ENCODE data around the gene ENTPD8. TPM values are rescaled to one million over a fixed set of nuclear protein-coding genes. Genes with fewer than 3 reads are reported as not detected.

The ENTPD8 gene
- total RNA-seq, 4 donors from 2014 or later: 0.57 TPM; not detected in 3

GRCh38 chr9:137445275-137445807 lies 4.2 kb upstream of the ENTPD8 start:
- H3K4me3 ChIP-seq: no peak overlapping the region
- peaks cover 47% of the 10 kb centered on the region for H3K27me3 ChIP-seq
- H3K9me3 ChIP-seq: no peaks in the 10 kb centered on the region
- no peak overlapping the region for H3K27ac ChIP-seq
- peak; percentile 69 for ATAC-seq
- H3K36me3 ChIP-seq: peaks cover 0 to 20% of the 10 kb centered on the region in 2 donors
- peak in 3 of 4 experiments; percentile 65 to 85 (median 82) for TF ChIP-seq CTCF (IDR thresholded peaks at IDR 0.05)
- no peak for TF ChIP-seq POLR2A (IDR thresholded peaks at IDR 0.05)
- peaks cover 0 to 22% (median 7%) of the 10 kb centered on the region in 3 donors for H3K4me1 ChIP-seq
- WGBS, 2 donors (ENCODE audit: low coverage in 1 of 2): 5 to 14% methylated on average over 4 to 7 of the region's 14 CpGs

- no peak overlapping the region for H3K27ac ChIP-seq
- TF ChIP-seq CTCF (IDR thresholded peaks at IDR 0.05) (no peak), EP300 (IDR thresholded peaks at IDR 0.05) (no peak), POLR2A (IDR thresholded peaks at IDR 0.05) (no peak), POLR2AphosphoS5 (IDR thresholded peaks at IDR 0.05) (no peak)
- H3K9me3 ChIP-seq: no peaks in the 10 kb centered on the region
- peaks cover 52% of the 10 kb centered on the region for H3K27me3 ChIP-seq
- H3K36me3 ChIP-seq: peaks cover 0 to 11% of the 10 kb centered on the region in 2 donors
- no peak overlapping the region for H3K4me3 ChIP-seq
- no peak for ATAC-seq
- peaks cover 0 to 22% (median 7%) of the 10 kb centered on the region in 3 donors for H3K4me1 ChIP-seq
- WGBS, 2 donors (ENCODE audit: low coverage in 1 of 2): 89 to 94% methylated on average over 6 to 9 of the region's 14 CpGs
Observed at GRCh38 chr9:137444106-137444790, 3.1 kb upstream of the ENTPD8 start.

GRCh38 chr9:137441935-137442321 lies 771 bp upstream of the ENTPD8 start:
- Histone ChIP-seq H3K4me1 (peaks cover 0 to 22% (median 7%) of the 10 kb centered on the region in 3 donors), H3K36me3 (no peaks in the 10 kb centered on the region), H3K27me3 (peaks cover 75% of the 10 kb centered on the region), H3K9me3 (no peaks in the 10 kb centered on the region), H3K4me3 (peak overlapping the region in 1 of 2 donors; percentile 46), H3K27ac (no peak overlapping the region)
- no peak for ATAC-seq
- TF ChIP-seq CTCF (IDR thresholded peaks at IDR 0.05) (no peak), POLR2AphosphoS5 (IDR thresholded peaks at IDR 0.05) (no peak), POLR2A (IDR thresholded peaks at IDR 0.05) (no peak), EP300 (IDR thresholded peaks at IDR 0.05) (no peak)
- 22 to 41% methylated on average over 3 to 6 of the region's 7 CpGs for WGBS, 2 donors (ENCODE audit: low coverage in 1 of 2)

GRCh38 chr9:137439158-137439714 lies 1.9 kb downstream of the ENTPD8 start:
- TF ChIP-seq POLR2AphosphoS5 (IDR thresholded peaks at IDR 0.05) (no peak), EP300 (IDR thresholded peaks at IDR 0.05) (no peak), POLR2A (IDR thresholded peaks at IDR 0.05) (no peak), CTCF (IDR thresholded peaks at IDR 0.05) (no peak)
- Histone ChIP-seq H3K9me3 (no peaks in the 10 kb centered on the region), H3K27ac (no peak overlapping the region), H3K36me3 (no peaks in the 10 kb centered on the region), H3K4me1 (peaks cover 0 to 19% (median 7%) of the 10 kb centered on the region in 3 donors), H3K4me3 (no peak overlapping the region), H3K27me3 (peaks cover 77% of the 10 kb centered on the region)
- ATAC-seq: no peak
- WGBS, 2 donors (ENCODE audit: low coverage in 1 of 2): 80% methylated on average over 1 of the region's 18 CpGs; no CpG with 5 or more reads in 1 of the 2 donors

Measured in gastroesophageal sphincter (tissue), 4 donors.